ENCODE measurements around the gene NPAS1.

- TF ChIP-seq POLR2AphosphoS5 (IDR thresholded peaks at IDR 0.05) (no peak), POLR2A (IDR thresholded peaks at IDR 0.05) (no peak)
- TF ChIP-seq, protein P1, sequence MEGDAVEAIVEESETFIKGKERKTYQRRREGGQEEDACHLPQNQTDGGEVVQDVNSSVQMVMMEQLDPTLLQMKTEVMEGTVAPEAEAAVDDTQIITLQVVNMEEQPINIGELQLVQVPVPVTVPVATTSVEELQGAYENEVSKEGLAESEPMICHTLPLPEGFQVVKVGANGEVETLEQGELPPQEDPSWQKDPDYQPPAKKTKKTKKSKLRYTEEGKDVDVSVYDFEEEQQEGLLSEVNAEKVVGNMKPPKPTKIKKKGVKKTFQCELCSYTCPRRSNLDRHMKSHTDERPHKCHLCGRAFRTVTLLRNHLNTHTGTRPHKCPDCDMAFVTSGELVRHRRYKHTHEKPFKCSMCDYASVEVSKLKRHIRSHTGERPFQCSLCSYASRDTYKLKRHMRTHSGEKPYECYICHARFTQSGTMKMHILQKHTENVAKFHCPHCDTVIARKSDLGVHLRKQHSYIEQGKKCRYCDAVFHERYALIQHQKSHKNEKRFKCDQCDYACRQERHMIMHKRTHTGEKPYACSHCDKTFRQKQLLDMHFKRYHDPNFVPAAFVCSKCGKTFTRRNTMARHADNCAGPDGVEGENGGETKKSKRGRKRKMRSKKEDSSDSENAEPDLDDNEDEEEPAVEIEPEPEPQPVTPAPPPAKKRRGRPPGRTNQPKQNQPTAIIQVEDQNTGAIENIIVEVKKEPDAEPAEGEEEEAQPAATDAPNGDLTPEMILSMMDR (IDR thresholded peaks at IDR 0.05 in 8 of 11, conservative IDR thresholded peaks at IDR 0.05 in 3 of 11) = no peak
These were observed 18.1 kb downstream of the NPAS1 start for GRCh38 chr19:47037766-47038165.
